NT2/D1 (cell line): ENCODE results near the gene CLEC16A.
"Not testable (repeated sequence)": the region's sequence is repeated elsewhere in the genome, so short reads cannot be mapped to it uniquely, and the experiment has no call there.

ENCODE experiments used
- DNase-seq: peaks from one replicate; pipeline ENCODE4 v3.0.0-alpha.2; 2011; ENCODE audit warnings: low read depth, low spot score
- H3K27me3 ChIP-seq: 2 replicates; pipeline ENCODE4 v1.6.0; 2011; ENCODE audit warnings: mild to moderate bottlenecking; ENCODE audit not compliant: insufficient read length, insufficient read depth
- H3K36me3 ChIP-seq: 2 replicates; pipeline ENCODE4 v1.6.1; 2011; ENCODE audit warnings: mild to moderate bottlenecking, low read length, mixed read lengths; ENCODE audit not compliant: insufficient read depth, insufficient read length
- H3K4me1 ChIP-seq: 2 replicates; pipeline ENCODE4 v1.5.1; 2011; ENCODE audit not compliant: insufficient read depth, insufficient read length
- H3K4me3 ChIP-seq: 2 replicates; pipeline ENCODE4 v1.5.1; 2011; ENCODE audit warnings: low read depth; ENCODE audit not compliant: insufficient read length
- H3K9ac ChIP-seq: 2 replicates; pipeline ENCODE4 v1.6.0; 2011; ENCODE audit warnings: low read depth; ENCODE audit not compliant: insufficient read length
- H3K9me3 ChIP-seq: 2 replicates; pipeline ENCODE4 v1.5.1; 2011; ENCODE audit warnings: mild to moderate bottlenecking, low read length; ENCODE audit not compliant: insufficient read depth
- SUZ12 ChIP-seq: IDR thresholded peaks from 2 replicates; pipeline ENCODE4 v1.6.1; 2011; ENCODE audit not compliant: insufficient read length, insufficient read depth; ENCODE audit errors: extremely low read depth
- YY1 ChIP-seq: IDR thresholded peaks from 2 replicates; pipeline ENCODE4 v1.6.1; 2011; ENCODE audit not compliant: insufficient read length, insufficient read depth
- ZNF274 ChIP-seq: IDR thresholded peaks from 2 replicates; pipeline ENCODE4 v1.6.1; 2011; ENCODE audit warnings: mild to moderate bottlenecking, low read depth, low read length

The CLEC16A gene

GRCh38 chr16:10920726-10921427 lies 23.5 kb upstream of the CLEC16A start:
- Histone ChIP-seq H3K4me3 (no peak overlapping the region), H3K4me1 (peaks cover 10% of the 10 kb centered on the region), H3K36me3 (peaks cover 9% of the 10 kb centered on the region), H3K27me3 (no peaks in the 10 kb centered on the region), H3K9me3 (no peaks in the 10 kb centered on the region), H3K9ac (no peak overlapping the region)
- DNase-seq: no peak
- TF ChIP-seq YY1 (no peak), ZNF274 (no peak), SUZ12 (no peak)

DNA sequence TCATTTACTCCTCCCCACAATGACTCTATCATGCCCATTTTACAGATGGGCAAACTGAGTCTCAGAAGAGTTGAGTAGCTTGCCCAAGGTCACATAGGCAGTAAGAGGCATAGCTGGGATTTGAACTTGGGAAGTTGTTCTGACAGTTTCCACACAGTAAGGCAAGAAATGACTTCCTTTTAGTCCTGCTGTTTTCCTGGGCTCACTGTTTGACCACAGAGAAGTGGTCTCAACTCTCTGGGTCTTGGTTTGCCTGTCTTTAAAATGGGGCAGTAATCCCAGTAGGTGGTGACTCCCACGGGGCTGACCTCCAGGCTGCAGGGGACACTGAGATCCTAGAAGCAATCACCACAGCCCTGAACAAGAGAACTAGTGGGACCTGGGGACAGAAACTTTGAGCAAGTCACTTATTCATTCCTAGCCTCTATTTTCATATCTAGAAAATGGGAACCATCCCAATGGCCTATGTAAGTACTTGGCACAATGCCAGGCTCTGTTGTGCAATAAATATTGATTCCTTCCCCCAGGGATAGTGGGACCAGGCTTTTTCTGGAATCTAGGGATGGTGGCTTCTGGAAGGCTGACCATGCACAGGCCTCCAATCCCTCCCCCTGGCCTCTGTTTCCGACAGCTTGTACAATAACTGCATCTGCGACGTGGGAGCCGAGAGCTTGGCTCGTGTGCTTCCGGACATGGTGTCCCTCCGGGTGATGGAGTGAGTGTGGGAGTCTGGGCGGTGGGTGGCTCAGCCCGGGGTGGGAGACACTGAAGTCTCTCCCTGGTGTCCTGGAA lies 22.6 kb upstream of the CLEC16A start:
- DNase-seq: no peak
- Histone ChIP-seq H3K9ac (no peak overlapping the region), H3K4me3 (no peak overlapping the region), H3K4me1 (peaks cover 7% of the 10 kb centered on the region), H3K36me3 (peaks cover 12% of the 10 kb centered on the region), H3K27me3 (no peaks in the 10 kb centered on the region), H3K9me3 (no peaks in the 10 kb centered on the region)
- TF ChIP-seq ZNF274 (no peak), YY1 (no peak), SUZ12 (no peak)

GRCh38 chr16:10922328-10923145 lies 21.8 kb upstream of the CLEC16A start:
- TF ChIP-seq SUZ12: no peak
- TF ChIP-seq YY1: no peak
- TF ChIP-seq ZNF274: no peak
- H3K9me3 ChIP-seq: no peaks in the 10 kb centered on the region
- peaks cover 16% of the 10 kb centered on the region for H3K36me3 ChIP-seq
- no peak overlapping the region for H3K9ac ChIP-seq
- H3K27me3 ChIP-seq: no peaks in the 10 kb centered on the region
- no peak overlapping the region for H3K4me3 ChIP-seq
- DNase-seq: no peak
- H3K4me1 ChIP-seq: peaks cover 7% of the 10 kb centered on the region

DNA sequence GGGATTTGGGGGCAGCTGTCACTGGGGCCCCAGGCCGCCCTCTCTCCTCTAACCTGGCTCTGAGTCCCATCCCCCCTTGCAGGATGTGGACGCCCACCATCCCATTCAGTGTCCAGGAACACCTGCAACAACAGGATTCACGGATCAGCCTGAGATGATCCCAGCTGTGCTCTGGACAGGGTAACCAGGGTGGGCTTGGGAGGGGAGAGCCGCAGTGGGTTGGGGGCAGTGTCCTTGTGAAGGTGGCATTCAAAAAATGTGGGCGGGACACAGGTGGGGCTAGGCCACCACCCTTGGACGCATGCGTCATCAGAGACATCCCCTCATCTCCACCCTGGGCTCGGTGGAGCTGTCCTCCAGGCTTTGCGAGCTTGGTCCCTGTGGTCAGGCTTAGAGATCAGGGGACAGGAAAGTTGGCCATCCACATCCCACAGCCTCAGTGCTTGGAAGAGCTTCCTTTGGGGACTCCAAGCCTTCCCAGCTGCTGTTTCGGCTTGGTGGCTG lies 21.2 kb upstream of the CLEC16A start:
- Histone ChIP-seq H3K9ac (no peak overlapping the region), H3K4me1 (peaks cover 6% of the 10 kb centered on the region), H3K36me3 (peaks cover 21% of the 10 kb centered on the region), H3K27me3 (no peaks in the 10 kb centered on the region), H3K9me3 (no peaks in the 10 kb centered on the region), H3K4me3 (no peak overlapping the region)
- TF ChIP-seq ZNF274: no peak
- no peak for TF ChIP-seq SUZ12
- no peak for TF ChIP-seq YY1
- DNase-seq: no peak

DNA sequence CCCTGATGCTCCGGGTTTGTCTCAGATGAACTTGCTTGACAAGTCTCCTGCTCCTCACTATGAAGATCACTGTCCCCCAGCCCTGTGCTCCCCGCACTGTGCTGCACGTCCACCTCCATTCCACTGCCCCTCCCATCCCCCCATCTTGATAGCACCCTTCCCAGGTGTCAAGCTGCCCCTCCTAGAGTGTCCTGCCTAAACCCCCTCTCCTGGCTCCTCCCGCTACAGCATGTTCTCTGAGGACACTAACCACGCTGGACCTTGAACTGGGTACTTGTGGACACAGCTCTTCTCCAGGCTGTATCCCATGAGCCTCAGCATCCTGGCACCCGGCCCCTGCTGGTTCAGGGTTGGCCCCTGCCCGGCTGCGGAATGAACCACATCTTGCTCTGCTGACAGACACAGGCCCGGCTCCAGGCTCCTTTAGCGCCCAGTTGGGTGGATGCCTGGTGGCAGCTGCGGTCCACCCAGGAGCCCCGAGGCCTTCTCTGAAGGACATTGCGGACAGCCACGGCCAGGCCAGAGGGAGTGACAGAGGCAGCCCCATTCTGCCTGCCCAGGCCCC lies 20.6 kb upstream of the CLEC16A start:
- H3K27me3 ChIP-seq: no peaks in the 10 kb centered on the region
- no peaks in the 10 kb centered on the region for H3K9me3 ChIP-seq
- H3K4me3 ChIP-seq: no peak overlapping the region
- no peak overlapping the region for H3K9ac ChIP-seq
- TF ChIP-seq ZNF274 (no peak), SUZ12 (no peak), YY1 (no peak)
- peaks cover 3% of the 10 kb centered on the region for H3K4me1 ChIP-seq
- DNase-seq: no peak
- H3K36me3 ChIP-seq: peaks cover 24% of the 10 kb centered on the region

- not testable (repeated sequence) for H3K9ac ChIP-seq, H3K27me3 ChIP-seq, DNase-seq, H3K4me1 ChIP-seq, H3K9me3 ChIP-seq, H3K4me3 ChIP-seq
- H3K36me3 ChIP-seq: peaks cover 25% of the 10 kb centered on the region
Measured at GRCh38 chr16:10925285-10925684, 19.1 kb upstream of the CLEC16A start.
